Right cardiac atrium (tissue), 5 donors: ENCODE measurements around the gene TMEM181. TPM values are rescaled to one million over a fixed set of nuclear protein-coding genes. Genes with fewer than 3 reads are reported as not detected.

ENCODE experiments used
- ATAC-seq, 2 donors: fragments of 200-7000 bp; cut with Tn5 transposase; one replicate each; pipeline versions ENCODE4 v1.8.0 to v1.9.1; 2020; ENCODE audit warnings: moderate library complexity in 2 of 2, mild to moderate bottlenecking in 1 of 2
- DNase-seq, 3 donors: peaks; one replicate each; pipeline ENCODE4 v3.0.0-alpha.2; 2020
- H3K27ac ChIP-seq: one replicate; pipeline ENCODE4 v1.5.1; 2013; ENCODE audit warnings: mild to moderate bottlenecking, low read length, control low read depth, moderate library complexity
- H3K27me3 ChIP-seq: one replicate; pipeline ENCODE4 v1.6.1; 2013; ENCODE audit not compliant: control insufficient read depth, insufficient read depth
- H3K4me1 ChIP-seq: one replicate; pipeline ENCODE4 v1.6.1; 2013; ENCODE audit warnings: low read length; ENCODE audit not compliant: control insufficient read depth, insufficient read depth
- H3K4me3 ChIP-seq: one replicate; pipeline ENCODE4 v1.5.1; 2013; ENCODE audit warnings: low read length, control low read depth
- H3K9me3 ChIP-seq: one replicate; pipeline ENCODE4 v1.6.1; 2013; ENCODE audit warnings: low read length; ENCODE audit not compliant: control insufficient read depth
- WGBS: extraction: QIAGEN DNeasy Blood & Tissue Kit; methylation state at CpG from one replicate; pipeline ENCODE4 v1.1.7; 2013; 5-methylcytosine and 5-hydroxymethylcytosine counted together
- intact Hi-C, 4 donors: fragments of 100-400 bp; cut with DNase I; formaldehyde crosslinking; loops; one replicate each; pipeline versions ENCODE4 v1.11.0 to v1.14.0; 2022 to 2023
- polyA plus RNA-seq: library from polyadenylated mRNA; stranded (reverse); fragments of 200-250 nt; gene quantifications from one replicate; pipeline ENCODE4 v1.2.3, GENCODE V29; 2013
- total RNA-seq, 4 donors: library from RNA; stranded (reverse); fragmentation: NEBNext Ultra II Directional; extraction: Animal tissue kit (Norgen Biotek cat#: 25700); gene quantifications; one replicate each; pipeline ENCODE4 v1.2.1, GENCODE V29; 2021
- donor health status: healthy with polysubstance abuse.
- donor health status: DM: no; HTN: yes; CAD: no.
- donor health status: DM: no; HTN: no; CAD: no.
- donor health status: DM: no; HTN: yes; CAD: no; lungs with severe emphysema.
- donor health status: DM: yes; HTN: yes; CAD: no.

TMEM181 gene
- total and polyA plus RNA-seq, 5 donors, result 7.4 to 24.5 (median 16.9) TPM

DNA sequence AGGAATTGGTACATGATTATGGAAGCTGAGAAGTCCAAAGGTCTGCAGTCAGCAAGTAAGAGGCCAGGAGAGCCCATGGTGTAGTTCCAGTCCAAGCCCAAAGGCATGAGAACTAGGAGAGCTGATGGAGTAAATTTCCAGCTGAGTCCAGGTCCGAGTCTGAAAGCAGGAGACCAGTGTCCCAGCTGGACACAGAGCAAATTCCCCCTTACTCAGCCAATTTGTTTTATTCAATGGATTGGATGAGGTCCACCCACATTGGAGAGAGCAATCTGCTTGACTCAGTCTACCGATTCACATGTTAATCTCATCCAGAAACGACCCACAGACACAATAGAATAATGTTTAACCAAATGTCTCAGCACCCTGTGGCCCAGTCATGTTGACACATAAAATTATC lies 14.9 kb downstream of the TMEM181 start:
- Histone ChIP-seq H3K9me3 (no peaks in the 10 kb centered on the region), H3K4me3 (no peak overlapping the region), H3K27ac (no peak overlapping the region), H3K4me1 (no peaks in the 10 kb centered on the region), H3K27me3 (no peaks in the 10 kb centered on the region)
- ATAC-seq (no peak), DNase-seq (no peak)
- intact Hi-C loops, result no loop called here
- 78% methylated on average over 3 of the region's 3 CpGs for WGBS

DNA sequence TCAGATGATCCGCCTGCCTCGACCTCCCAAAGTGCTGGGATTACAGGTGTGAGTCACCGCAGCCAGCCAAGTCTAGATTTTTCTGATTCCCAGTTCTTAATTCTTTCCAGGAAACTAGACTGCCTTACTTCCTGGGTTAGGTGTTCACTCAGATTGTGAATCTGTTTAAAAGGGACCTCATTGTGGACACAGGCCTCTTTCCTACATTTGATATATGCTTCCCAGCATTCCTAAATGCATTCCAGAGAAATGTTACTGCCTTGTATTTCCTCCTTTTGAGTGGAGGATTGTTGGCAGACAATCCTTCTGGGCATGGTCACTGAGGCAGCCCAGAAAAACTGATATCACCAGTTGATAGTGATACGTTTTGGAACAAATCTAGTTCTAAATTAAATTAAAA lies 15.7 kb downstream of the TMEM181 start:
- ATAC-seq (no peak), DNase-seq (no peak)
- H3K4me3 ChIP-seq, result no peak overlapping the region
- no peaks in the 10 kb centered on the region for H3K9me3 ChIP-seq
- H3K27ac ChIP-seq, result no peak overlapping the region
- intact Hi-C loops, result no loop called here
- no peaks in the 10 kb centered on the region for H3K27me3 ChIP-seq
- 52% methylated on average over 4 of the region's 4 CpGs for WGBS
- H3K4me1 ChIP-seq, result no peaks in the 10 kb centered on the region

DNA sequence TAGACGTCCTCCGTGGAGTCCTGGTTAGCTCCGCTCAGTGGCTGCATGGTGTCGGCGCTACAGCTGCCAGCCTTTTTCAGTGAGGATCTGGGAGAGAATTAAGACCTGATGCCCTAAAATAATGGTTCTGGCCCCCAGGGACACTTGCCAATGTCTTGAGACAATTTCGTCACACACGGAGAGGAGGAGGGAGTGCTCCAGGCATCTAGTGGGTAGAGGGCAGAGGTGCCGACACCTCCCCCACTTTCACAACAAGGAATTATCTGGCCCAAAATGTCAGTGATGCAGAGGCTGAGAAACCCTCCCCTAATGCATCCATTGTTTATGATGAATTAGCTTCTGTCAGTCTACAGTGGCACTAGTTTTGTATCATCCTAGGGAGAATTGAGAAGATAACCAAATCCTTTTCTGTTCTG lies 24.4 kb downstream of the TMEM181 start:
- 80% methylated on average over 8 of the region's 8 CpGs for WGBS

DNA sequence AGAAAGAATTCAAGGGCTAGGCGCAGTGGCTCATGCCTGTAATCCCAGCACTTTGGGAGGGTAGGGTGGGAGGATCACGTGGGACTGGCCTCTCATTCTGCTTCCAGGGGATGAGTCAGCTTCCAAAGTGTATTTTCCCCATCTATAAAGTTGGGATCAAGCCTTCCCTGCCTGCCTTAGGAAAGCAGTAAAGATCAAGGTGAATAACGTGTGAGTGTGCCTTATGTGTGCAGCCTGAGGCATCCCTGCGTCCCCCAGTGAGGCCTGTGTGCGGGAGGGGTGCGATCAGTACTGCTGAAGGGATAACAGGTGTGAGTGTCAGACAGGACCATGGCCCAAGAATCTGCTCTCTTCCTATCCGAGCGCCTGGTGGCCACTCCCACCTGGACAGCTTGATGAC lies 26.8 kb downstream of the TMEM181 start:
- Histone ChIP-seq H3K27ac (no peak overlapping the region), H3K4me3 (no peak overlapping the region), H3K9me3 (no peaks in the 10 kb centered on the region), H3K4me1 (no peaks in the 10 kb centered on the region), H3K27me3 (no peaks in the 10 kb centered on the region)
- ATAC-seq (no peak), DNase-seq (no peak)
- 98% methylated on average over 8 of the region's 8 CpGs for WGBS
- intact Hi-C loops, result no loop called here

More for the DNA sequence above, 24.4 kb downstream of the TMEM181 start:
- H3K4me3 ChIP-seq, result no peak overlapping the region
- intact Hi-C loops, result no loop called here
- ATAC-seq (no peak), DNase-seq (no peak)
- H3K27me3 ChIP-seq, result no peaks in the 10 kb centered on the region
- no peak overlapping the region for H3K27ac ChIP-seq
- H3K9me3 ChIP-seq, result no peaks in the 10 kb centered on the region
- H3K4me1 ChIP-seq, result no peaks in the 10 kb centered on the region

DNA sequence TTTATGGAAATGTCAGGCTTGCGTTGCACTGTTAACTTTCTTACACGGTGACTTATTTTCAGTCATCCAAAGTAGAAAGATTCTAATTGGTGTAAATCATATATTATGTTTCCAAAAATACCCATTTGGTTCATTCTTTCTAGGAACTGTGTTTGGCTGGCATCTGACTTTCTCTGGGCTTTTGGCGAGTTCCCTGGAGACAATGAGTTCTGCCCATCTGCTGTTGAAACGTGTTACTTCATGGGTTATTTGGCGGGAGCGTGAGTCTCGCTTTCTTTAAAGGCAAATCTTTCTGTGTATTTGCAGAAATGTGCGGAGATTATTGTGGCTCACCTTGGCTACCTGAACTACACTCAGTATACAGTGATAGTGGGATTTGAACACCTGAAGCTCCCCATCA lies 29.5 kb downstream of the TMEM181 start:
- 87% methylated on average over 8 of the region's 8 CpGs for WGBS
- ATAC-seq, result no peak
- intact Hi-C loops, result no loop called here

DNA sequence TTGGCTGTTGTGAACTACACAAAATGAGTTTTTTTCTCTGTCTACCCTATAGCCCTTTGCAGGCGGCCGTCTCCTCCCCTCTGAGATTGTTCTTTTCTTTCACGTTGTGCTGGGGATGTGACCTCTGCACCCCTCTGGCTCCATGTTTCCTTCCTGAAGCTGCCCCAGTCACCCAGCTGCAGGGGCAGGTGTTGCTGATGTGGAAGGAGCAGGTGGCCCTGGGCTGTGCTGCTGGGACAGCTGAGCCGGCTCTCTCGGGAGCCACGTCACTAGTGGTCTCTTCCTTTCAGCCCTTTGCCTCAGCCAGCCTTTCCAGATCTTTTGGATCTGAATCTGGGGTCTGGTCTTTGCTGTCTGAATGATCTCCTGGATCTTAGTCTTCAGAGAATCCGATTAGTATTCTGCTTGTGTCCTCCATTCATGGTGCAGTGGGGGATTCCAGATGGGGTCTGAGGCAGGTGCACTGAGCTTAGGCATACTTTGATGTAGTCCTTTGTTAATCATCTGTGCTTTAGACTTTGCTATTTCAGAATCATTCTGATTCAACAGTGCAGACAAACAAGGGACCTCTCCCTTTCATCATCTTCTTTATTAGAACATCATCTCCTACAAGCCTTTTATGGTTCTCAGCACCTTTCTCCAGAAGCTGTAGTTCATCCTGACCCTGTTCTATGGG lies 31.4 kb downstream of the TMEM181 start:
- Histone ChIP-seq H3K27ac (no peak overlapping the region), H3K4me3 (no peak overlapping the region), H3K9me3 (no peaks in the 10 kb centered on the region), H3K27me3 (no peaks in the 10 kb centered on the region), H3K4me1 (no peaks in the 10 kb centered on the region)
- no peak for DNase-seq
- ATAC-seq, result no peak
- WGBS, result 75% methylated on average over 7 of the region's 7 CpGs
- intact Hi-C loops, result no loop called here

More for the DNA sequence above, 29.5 kb downstream of the TMEM181 start:
- H3K4me1 ChIP-seq, result no peaks in the 10 kb centered on the region
- no peak overlapping the region for H3K4me3 ChIP-seq
- H3K9me3 ChIP-seq, result no peaks in the 10 kb centered on the region
- no peak for DNase-seq
- H3K27ac ChIP-seq, result no peak overlapping the region
- no peaks in the 10 kb centered on the region for H3K27me3 ChIP-seq

DNA sequence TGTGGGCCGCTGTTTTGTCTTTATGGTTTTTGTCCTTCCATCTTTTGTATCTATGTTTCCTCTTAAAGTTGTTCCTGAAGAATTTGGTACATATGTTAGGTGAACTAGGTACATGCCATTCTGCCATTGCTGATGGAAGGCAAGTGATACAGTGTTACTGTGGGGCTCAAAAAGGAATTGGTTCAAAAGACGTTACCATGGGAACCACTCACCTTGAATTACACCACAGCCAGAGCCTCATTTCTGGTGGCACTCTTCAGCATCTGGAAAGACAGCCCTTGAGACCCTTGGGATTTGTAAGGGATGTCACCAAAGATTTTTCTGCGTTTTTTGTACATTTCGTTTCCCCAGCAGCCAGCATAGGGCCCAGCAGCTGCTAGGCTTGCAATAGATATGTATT lies 31.9 kb downstream of the TMEM181 start:
- no peak for ATAC-seq
- no peak overlapping the region for H3K4me3 ChIP-seq
- no peaks in the 10 kb centered on the region for H3K27me3 ChIP-seq
- H3K27ac ChIP-seq, result no peak overlapping the region
- intact Hi-C loops, result no loop called here
- no peak for DNase-seq
- 93% methylated on average over 4 of the region's 4 CpGs for WGBS
- no peaks in the 10 kb centered on the region for H3K9me3 ChIP-seq
- no peaks in the 10 kb centered on the region for H3K4me1 ChIP-seq

DNA sequence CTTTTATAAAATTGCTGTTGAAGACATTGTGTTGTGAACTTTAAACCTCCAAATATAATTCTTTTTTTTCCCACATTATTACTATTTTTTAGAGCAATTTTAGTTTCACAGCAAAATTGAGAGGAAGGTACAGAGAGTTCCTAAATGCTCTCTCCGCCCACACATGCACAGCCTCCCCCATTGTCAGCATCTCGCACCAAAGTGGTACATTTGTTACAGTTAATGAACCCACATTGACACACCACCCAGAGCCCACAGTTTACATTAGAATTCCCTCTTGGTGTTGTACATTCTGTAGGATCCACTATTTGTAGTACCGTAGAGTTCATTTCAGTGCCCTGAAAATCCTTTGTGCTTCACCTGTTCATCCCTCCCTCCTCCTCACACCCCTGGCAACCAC lies 33.8 kb downstream of the TMEM181 start:
- WGBS, result 94% methylated on average over 3 of the region's 3 CpGs
- Histone ChIP-seq H3K9me3 (no peaks in the 10 kb centered on the region), H3K4me1 (no peaks in the 10 kb centered on the region), H3K4me3 (no peak overlapping the region), H3K27me3 (no peaks in the 10 kb centered on the region), H3K27ac (no peak overlapping the region)
- DNase-seq (no peak), ATAC-seq (no peak)
- intact Hi-C loops, result no loop called here

DNA sequence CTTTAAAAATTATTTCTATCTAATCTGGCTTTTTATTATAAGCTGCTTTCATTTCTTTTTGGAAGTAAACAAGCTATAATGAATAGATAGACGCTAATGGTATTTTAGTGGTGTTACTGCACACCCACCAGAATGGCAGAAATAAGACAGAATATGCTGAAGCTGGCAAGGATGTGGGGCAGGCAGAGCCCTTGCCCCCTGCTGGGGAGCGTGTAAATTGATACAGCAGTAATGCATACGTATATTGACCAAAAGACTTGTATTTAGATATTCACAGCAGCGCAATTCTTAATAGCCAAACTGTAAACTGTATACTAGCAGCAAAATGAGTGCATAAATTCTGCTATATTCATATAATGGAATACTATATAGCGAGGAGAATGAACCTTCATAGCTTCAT lies 35.3 kb downstream of the TMEM181 start:
- H3K4me1 ChIP-seq, result no peaks in the 10 kb centered on the region
- WGBS, result 78% methylated on average over 5 of the region's 5 CpGs
- H3K4me3 ChIP-seq, result no peak overlapping the region
- no peak overlapping the region for H3K27ac ChIP-seq
- intact Hi-C loops, result no loop called here
- ATAC-seq, result no peak
- no peaks in the 10 kb centered on the region for H3K27me3 ChIP-seq
- no peaks in the 10 kb centered on the region for H3K9me3 ChIP-seq
- no peak for DNase-seq

DNA sequence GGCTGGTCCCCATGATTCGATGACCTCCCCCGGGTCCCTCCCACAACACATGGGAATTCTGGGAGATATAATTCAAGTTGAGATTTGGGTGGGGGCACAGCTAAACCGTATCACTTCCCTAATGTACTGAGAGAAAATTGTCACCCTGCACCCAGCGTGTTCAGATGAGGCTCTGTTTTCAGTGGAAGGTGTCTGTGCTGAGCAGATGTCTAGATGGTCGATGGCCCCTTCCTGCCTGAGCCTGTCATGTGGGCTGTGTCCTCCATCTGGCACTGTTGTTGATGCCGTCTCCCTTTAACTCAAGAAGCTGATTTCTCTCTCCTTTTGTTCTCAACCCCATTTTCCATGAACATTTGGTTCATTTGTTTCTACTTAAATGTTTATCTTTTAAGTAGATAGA lies 37.0 kb downstream of the TMEM181 start:
- 59% methylated on average over 6 of the region's 6 CpGs for WGBS
- H3K27me3 ChIP-seq, result no peaks in the 10 kb centered on the region
- no peak overlapping the region for H3K27ac ChIP-seq
- no peaks in the 10 kb centered on the region for H3K9me3 ChIP-seq
- DNase-seq, result no peak
- H3K4me3 ChIP-seq, result no peak overlapping the region
- ATAC-seq, result no peak
- intact Hi-C loops, result no loop called here
- H3K4me1 ChIP-seq, result no peaks in the 10 kb centered on the region

DNA sequence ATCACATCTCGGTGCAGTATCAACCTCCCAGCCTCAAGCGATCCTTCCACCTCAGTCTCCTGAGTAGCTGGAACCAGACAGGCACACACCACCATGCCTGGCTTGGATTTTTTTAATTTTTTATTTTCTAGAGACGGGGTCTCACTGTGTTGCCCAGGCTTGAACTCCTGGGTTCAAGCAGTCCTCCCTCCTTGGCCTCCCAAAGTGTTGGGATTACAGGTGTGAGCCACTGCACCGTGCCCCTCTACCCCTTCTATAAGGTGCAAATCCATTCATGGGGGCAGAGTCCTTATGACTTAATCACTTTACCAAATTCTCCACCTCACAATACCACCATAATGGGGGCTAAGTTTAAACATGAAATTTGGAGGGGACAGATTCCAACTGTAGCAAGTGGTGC lies 37.7 kb downstream of the TMEM181 start:
- 96% methylated on average over 4 of the region's 4 CpGs for WGBS
- no peak for ATAC-seq
- intact Hi-C loops, result no loop called here
- Histone ChIP-seq H3K9me3 (no peaks in the 10 kb centered on the region), H3K4me3 (no peak overlapping the region), H3K27ac (no peak overlapping the region), H3K4me1 (no peaks in the 10 kb centered on the region), H3K27me3 (no peaks in the 10 kb centered on the region)
- no peak for DNase-seq

DNA sequence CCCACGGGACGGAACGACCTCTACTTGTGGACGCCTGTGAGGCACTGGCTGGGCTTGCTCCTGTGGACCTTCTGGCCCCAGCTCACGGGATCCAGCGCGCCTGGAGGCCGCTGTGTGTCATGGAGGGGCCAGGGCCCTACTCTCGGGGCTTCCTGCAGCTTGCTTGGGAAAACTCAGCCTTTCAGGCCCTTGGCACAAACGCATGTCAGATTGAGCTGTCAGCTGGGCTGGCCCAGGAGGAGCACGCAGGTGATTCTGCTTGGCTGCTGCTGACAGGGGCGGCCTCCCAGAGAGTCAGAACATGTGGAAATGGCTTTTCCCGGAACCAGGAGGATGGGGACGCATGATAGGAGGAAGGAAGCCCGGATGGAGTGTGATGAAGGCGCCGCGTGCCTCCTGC lies 39.7 kb downstream of the TMEM181 start:
- no peak overlapping the region for H3K4me3 ChIP-seq
- WGBS, result 84% methylated on average over 18 of the region's 18 CpGs
- intact Hi-C loops, result loop anchor here in 1 of 4 donors (5.0 kb wide), 1 partner anchor 377 kb away; no protein-coding TSS in a partner anchor
- no peaks in the 10 kb centered on the region for H3K4me1 ChIP-seq
- DNase-seq (no peak), ATAC-seq (no peak)
- H3K27ac ChIP-seq, result no peak overlapping the region
- H3K9me3 ChIP-seq, result no peaks in the 10 kb centered on the region
- no peaks in the 10 kb centered on the region for H3K27me3 ChIP-seq
